Measurements from ENCODE around the gene POLG. TPM values are rescaled to one million over a fixed set of nuclear protein-coding genes. Genes with fewer than 3 reads are reported as not detected.

The POLG gene
- total RNA-seq, 1 experiment from 2014 or later = 60.3 TPM

GRCh38 chr15:89322822-89323221 is 11.8 kb downstream of the POLG start:
- no peak overlapping the region for H3K14ac ChIP-seq (ENCODE audit: insufficient read depth, low read length)
- no peak overlapping the region for H2BK5ac ChIP-seq (ENCODE audit: insufficient read length, low read length)
- no peak overlapping the region for H3K4me2 ChIP-seq (ENCODE audit: insufficient read depth, insufficient read length, low read length)
- H3K4ac ChIP-seq (ENCODE audit: low read depth, low read length) = no peak overlapping the region
- Mint-ChIP-seq H3K27me3 (ENCODE audit: low read depth) (no peaks in the 10 kb centered on the region), H3K4me1 (no peaks in the 10 kb centered on the region), H3K36me3 (ENCODE audit: insufficient read depth in 1 of 3, low read depth in 3 of 3) (peaks cover 58 to 96% (median 83%) of the 10 kb centered on the region in 3 experiments), H3K27ac (no peak overlapping the region), H3K9me3 (no peaks in the 10 kb centered on the region), H3K4me3 (no peak overlapping the region; a peak in 1 of 5 replicates)
- H3K79me1 ChIP-seq (ENCODE audit: insufficient read depth, low read depth, low read length, poor library complexity, severe bottlenecking) = no peaks in the 10 kb centered on the region
- TF ChIP-seq, protein P1, sequence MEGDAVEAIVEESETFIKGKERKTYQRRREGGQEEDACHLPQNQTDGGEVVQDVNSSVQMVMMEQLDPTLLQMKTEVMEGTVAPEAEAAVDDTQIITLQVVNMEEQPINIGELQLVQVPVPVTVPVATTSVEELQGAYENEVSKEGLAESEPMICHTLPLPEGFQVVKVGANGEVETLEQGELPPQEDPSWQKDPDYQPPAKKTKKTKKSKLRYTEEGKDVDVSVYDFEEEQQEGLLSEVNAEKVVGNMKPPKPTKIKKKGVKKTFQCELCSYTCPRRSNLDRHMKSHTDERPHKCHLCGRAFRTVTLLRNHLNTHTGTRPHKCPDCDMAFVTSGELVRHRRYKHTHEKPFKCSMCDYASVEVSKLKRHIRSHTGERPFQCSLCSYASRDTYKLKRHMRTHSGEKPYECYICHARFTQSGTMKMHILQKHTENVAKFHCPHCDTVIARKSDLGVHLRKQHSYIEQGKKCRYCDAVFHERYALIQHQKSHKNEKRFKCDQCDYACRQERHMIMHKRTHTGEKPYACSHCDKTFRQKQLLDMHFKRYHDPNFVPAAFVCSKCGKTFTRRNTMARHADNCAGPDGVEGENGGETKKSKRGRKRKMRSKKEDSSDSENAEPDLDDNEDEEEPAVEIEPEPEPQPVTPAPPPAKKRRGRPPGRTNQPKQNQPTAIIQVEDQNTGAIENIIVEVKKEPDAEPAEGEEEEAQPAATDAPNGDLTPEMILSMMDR (conservative IDR thresholded peaks at IDR 0.05) = no peak
- H3K9me3 ChIP-seq (ENCODE audit: control insufficient read depth, low read depth, low read length) = no peaks in the 10 kb centered on the region
- H2BK20ac ChIP-seq (ENCODE audit: low read depth, low read length, poor library complexity, severe bottlenecking) = no peak overlapping the region
- H4K91ac ChIP-seq (ENCODE audit: insufficient read length, low read depth, low read length) = no peak overlapping the region
- no peak for DNase-seq
- H3K4me1 ChIP-seq (ENCODE audit: insufficient read depth, low read length) = no peaks in the 10 kb centered on the region
- H3T11ph ChIP-seq (ENCODE audit: low read length) = no peak overlapping the region
- no peak overlapping the region for H2BK15ac ChIP-seq (ENCODE audit: low read depth, low read length)
- H2AK5ac ChIP-seq (ENCODE audit: insufficient read length, low read length) = no peak overlapping the region
- H4K20me1 ChIP-seq (ENCODE audit: control insufficient read depth, insufficient read depth, insufficient read length) = no peaks in the 10 kb centered on the region
- no peak overlapping the region for H3K9ac ChIP-seq (ENCODE audit: extremely low read depth, insufficient read length, low read length)
- H3K79me2 ChIP-seq (ENCODE audit: insufficient read depth, low read length) = no peaks in the 10 kb centered on the region
- no peak overlapping the region for H4K5ac ChIP-seq (ENCODE audit: insufficient read length, low read depth, low read length)
- H3K18ac ChIP-seq (ENCODE audit: insufficient read length, low read depth, low read length) = no peak overlapping the region
- no peak overlapping the region for H2BK120ac ChIP-seq (ENCODE audit: low read depth, low read length, poor library complexity, severe bottlenecking)
- no peak overlapping the region for H2AFZ ChIP-seq (ENCODE audit: low read length)
- no CpG with 5 or more reads among the region's 15 CpGs for WGBS (ENCODE audit: extremely low coverage, insufficient read length, low lambda C conversion rate)
- no peak overlapping the region for H4K8ac ChIP-seq (replicated peaks; ENCODE audit: insufficient read length, low read depth, low read length)
- no peak overlapping the region for H3K23ac ChIP-seq (ENCODE audit: insufficient read length, low read depth, low read length)
- H2BK12ac ChIP-seq (ENCODE audit: insufficient read length, low read depth, low read length) = no peak overlapping the region
- H3K27me3 ChIP-seq (ENCODE audit: insufficient read depth, low read length) = no peaks in the 10 kb centered on the region
- no peak overlapping the region for H3K27ac ChIP-seq (ENCODE audit: insufficient read length, low read depth, low read length)
- H3K56ac ChIP-seq (ENCODE audit: insufficient read length, low read depth, low read length) = no peak overlapping the region
- H3K23me2 ChIP-seq (ENCODE audit: insufficient read length, low read depth, low read length, poor library complexity, severe bottlenecking) = no peaks in the 10 kb centered on the region
